Cerebellar cortex (tissue), 1 donor: ENCODE data around the gene ANKFY1.
A peak's percentile ranks its signal among the peaks of the same experiment; 100 is the strongest.

ENCODE experiments used
- DNase-seq: peaks from one replicate; pipeline ENCODE4 v3.0.0-alpha.2; 2015; ENCODE audit warnings: low spot score

The ANKFY1 gene

GRCh38 chr17:4263282-4264215, at the start of gene ANKFY1:
Gene ANKFY1, minus strand, starts transcription at chr17:4263979. Its CDS starts 38 bp downstream, at chr17:4263941.
- DNase-seq: peak; percentile 94

- peak; percentile 19 for DNase-seq
Observed at GRCh38 chr17:4310354-4311060, 46.7 kb upstream of the ANKFY1 start.

- DNase-seq: no peak
Observed at GRCh38 chr17:4309897-4310296, 46.1 kb upstream of the ANKFY1 start.

GRCh38 chr17:4307179-4307930, 43.6 kb upstream of the ANKFY1 start:
- no peak for DNase-seq

GRCh38 chr17:4305224-4305623, 41.4 kb upstream of the ANKFY1 start:
- DNase-seq: no peak

GRCh38 chr17:4304417-4305027, 40.7 kb upstream of the ANKFY1 start:
- DNase-seq: peak; percentile 58

GRCh38 chr17:4301066-4301465, 37.3 kb upstream of the ANKFY1 start:
- peak; percentile 38 for DNase-seq

GRCh38 chr17:4297351-4297750, 33.6 kb upstream of the ANKFY1 start:
- no peak for DNase-seq

GRCh38 chr17:4295686-4296085, 31.9 kb upstream of the ANKFY1 start:
- no peak for DNase-seq

GRCh38 chr17:4293572-4293971, 29.8 kb upstream of the ANKFY1 start:
- no peak for DNase-seq

GRCh38 chr17:4287710-4288109, 23.9 kb upstream of the ANKFY1 start:
- no peak for DNase-seq

GRCh38 chr17:4276514-4276913, 12.7 kb upstream of the ANKFY1 start:
- no peak for DNase-seq

- DNase-seq: no peak
Observed at GRCh38 chr17:4272972-4273368, 9.2 kb upstream of the ANKFY1 start.

GRCh38 chr17:4272213-4272971, 8.6 kb upstream of the ANKFY1 start:
- DNase-seq: no peak

GRCh38 chr17:4270736-4271135, 7.0 kb upstream of the ANKFY1 start:
- peak; percentile 57 for DNase-seq

- DNase-seq: no peak
Observed at GRCh38 chr17:4269915-4270314, 6.1 kb upstream of the ANKFY1 start.

GRCh38 chr17:4267402-4267801, 3.6 kb upstream of the ANKFY1 start:
- DNase-seq: no peak

GRCh38 chr17:4266550-4266949, 2.8 kb upstream of the ANKFY1 start:
- no peak for DNase-seq

- no peak for DNase-seq
Observed at GRCh38 chr17:4262703-4263102, 1.1 kb downstream of the ANKFY1 start.

- DNase-seq: no peak
Observed at GRCh38 chr17:4261452-4261851, 2.3 kb downstream of the ANKFY1 start.

- DNase-seq: no peak
Observed at GRCh38 chr17:4258867-4259266, 4.9 kb downstream of the ANKFY1 start.
